Subcutaneous abdominal adipose tissue (tissue), 5 donors: ENCODE data around the gene NEBL.

Experiments
- H3K27ac ChIP-seq: one replicate; pipeline ENCODE4 v1.7.0; 2013; ENCODE audit warnings: low read depth, mild to moderate bottlenecking, inconsistent platforms, low read length, moderate library complexity
- H3K27me3 ChIP-seq, 5 donors: one replicate each; pipeline ENCODE4 v1.7.0; 2013; ENCODE audit warnings: low read length in 5 of 5, inconsistent platforms in 1 of 5; ENCODE audit not compliant: control insufficient read depth in 5 of 5, insufficient read depth in 4 of 5
- H3K36me3 ChIP-seq, 5 donors: one replicate each; pipeline ENCODE4 v1.7.0; 2013; ENCODE audit warnings: low read length in 5 of 5; ENCODE audit not compliant: control insufficient read depth in 5 of 5, insufficient read depth in 5 of 5
- H3K4me1 ChIP-seq, 5 donors: one replicate each; pipeline ENCODE4 v1.7.0; 2013; ENCODE audit warnings: low read length in 5 of 5, mild to moderate bottlenecking in 3 of 5, moderate library complexity in 1 of 5; ENCODE audit not compliant: control insufficient read depth in 5 of 5, insufficient read depth in 5 of 5
- H3K4me3 ChIP-seq, 5 donors: one replicate each; pipeline ENCODE4 v1.7.0; 2013; ENCODE audit warnings: low read length in 5 of 5, low read depth in 1 of 5
- H3K9ac ChIP-seq, 5 donors: one replicate each; pipeline ENCODE4 v1.7.0; 2013; ENCODE audit warnings: low read length in 5 of 5, mild to moderate bottlenecking in 4 of 5, moderate library complexity in 3 of 5
- H3K9me3 ChIP-seq, 5 donors: one replicate each; pipeline ENCODE4 v1.7.0; 2013; ENCODE audit warnings: low read length in 5 of 5; ENCODE audit not compliant: control insufficient read depth in 5 of 5
- donor health status: healthy.
- donor health status: healthy.
- donor health status: healthy.
- donor health status: healthy.
- donor health status: healthy.

NEBL gene

DNA sequence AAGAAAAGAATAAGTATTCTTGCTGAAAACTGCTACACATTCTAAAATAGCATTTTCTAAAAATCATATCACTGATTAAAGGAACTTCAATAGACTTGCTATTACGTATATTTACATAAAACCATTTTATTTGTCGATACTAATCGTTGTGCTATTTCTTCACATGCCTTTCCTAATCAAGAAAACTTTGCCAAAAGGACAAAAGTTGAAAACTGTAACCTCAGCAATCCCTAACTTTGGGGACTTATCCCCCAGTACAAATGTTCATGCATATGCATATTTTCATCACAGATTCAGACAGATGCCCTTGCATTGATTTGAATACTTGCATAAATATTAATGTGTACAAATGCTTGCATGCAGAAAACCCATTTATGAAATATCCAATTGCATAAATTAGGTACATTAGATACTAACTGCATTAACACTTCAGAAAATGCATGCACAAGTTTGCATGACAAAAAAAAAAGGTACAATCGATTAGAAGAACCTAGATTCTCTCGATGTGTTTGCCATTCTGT lies 35.6 kb upstream of the NEBL start:
- Histone ChIP-seq H3K27me3 (no peaks in the 10 kb centered on the region), H3K27ac (no peak overlapping the region), H3K4me3 (no peak overlapping the region), H3K9ac (no peak overlapping the region), H3K36me3 (no peaks in the 10 kb centered on the region), H3K9me3 (peaks cover 0 to 6% (median 2%) of the 10 kb centered on the region in 5 donors), H3K4me1 (peaks cover 0 to 4% (median 0%) of the 10 kb centered on the region in 5 donors)

- peaks cover 0 to 6% (median 2%) of the 10 kb centered on the region in 5 donors for H3K9me3 ChIP-seq
- H3K9ac ChIP-seq = no peak overlapping the region
- H3K36me3 ChIP-seq = no peaks in the 10 kb centered on the region
- no peaks in the 10 kb centered on the region for H3K27me3 ChIP-seq
- H3K27ac ChIP-seq = no peak overlapping the region
- peaks cover 0 to 4% (median 0%) of the 10 kb centered on the region in 5 donors for H3K4me1 ChIP-seq
- no peak overlapping the region for H3K4me3 ChIP-seq
Measured at GRCh38 chr10:20931156-20931795, 34.2 kb upstream of the NEBL start.

DNA sequence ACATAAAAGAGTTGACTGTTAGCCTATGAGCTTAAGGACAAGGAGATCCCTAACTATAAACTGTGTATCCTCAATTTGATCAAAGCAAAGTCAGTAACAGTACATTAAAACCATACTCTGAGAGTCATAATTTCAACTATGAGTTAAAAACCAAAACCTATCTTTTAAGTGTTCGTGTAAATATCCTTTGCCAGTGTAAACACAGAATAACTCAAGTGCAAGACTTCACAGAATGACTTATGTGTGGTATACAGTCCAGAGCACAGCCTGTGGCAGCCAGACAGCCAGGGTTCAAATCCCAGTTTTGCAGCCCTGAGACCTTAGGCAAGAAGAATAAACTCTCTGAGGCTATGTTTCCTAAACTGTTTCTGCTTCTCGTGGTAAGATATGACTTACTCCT lies 30.3 kb upstream of the NEBL start:
- Histone ChIP-seq H3K4me1 (peaks cover 0 to under 1% (median 0%) of the 10 kb centered on the region in 5 donors), H3K9me3 (no peaks in the 10 kb centered on the region), H3K36me3 (no peaks in the 10 kb centered on the region), H3K27ac (no peak overlapping the region), H3K9ac (no peak overlapping the region), H3K27me3 (no peaks in the 10 kb centered on the region), H3K4me3 (no peak overlapping the region)

GRCh38 chr10:20922451-20922850 lies 25.3 kb upstream of the NEBL start:
- Histone ChIP-seq H3K9me3 (no peaks in the 10 kb centered on the region), H3K9ac (no peak overlapping the region), H3K4me1 (no peaks in the 10 kb centered on the region), H3K27ac (no peak overlapping the region), H3K36me3 (no peaks in the 10 kb centered on the region), H3K27me3 (no peaks in the 10 kb centered on the region), H3K4me3 (no peak overlapping the region)

DNA sequence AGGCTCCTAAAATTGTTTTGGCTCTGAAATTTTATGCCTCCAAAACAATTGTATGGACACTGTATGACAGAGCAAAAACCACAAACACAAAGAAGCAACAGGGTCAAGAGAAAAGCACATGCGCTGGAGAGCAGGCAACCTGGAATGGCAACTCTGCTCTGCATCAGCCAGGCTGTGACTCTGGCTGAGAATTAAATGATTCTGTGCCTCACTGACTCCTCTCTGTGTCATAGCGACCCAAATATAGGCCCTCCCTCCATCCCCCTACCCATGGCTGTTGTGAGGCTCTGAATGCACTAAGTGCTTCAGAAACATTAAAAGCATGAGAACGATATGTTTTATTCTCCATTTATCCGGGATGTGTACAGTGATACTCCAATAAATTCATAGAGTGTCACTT lies 24.9 kb upstream of the NEBL start:
- Histone ChIP-seq H3K9ac (no peak overlapping the region), H3K9me3 (no peaks in the 10 kb centered on the region), H3K36me3 (no peaks in the 10 kb centered on the region), H3K4me3 (no peak overlapping the region), H3K27ac (no peak overlapping the region), H3K4me1 (no peaks in the 10 kb centered on the region), H3K27me3 (no peaks in the 10 kb centered on the region)

DNA sequence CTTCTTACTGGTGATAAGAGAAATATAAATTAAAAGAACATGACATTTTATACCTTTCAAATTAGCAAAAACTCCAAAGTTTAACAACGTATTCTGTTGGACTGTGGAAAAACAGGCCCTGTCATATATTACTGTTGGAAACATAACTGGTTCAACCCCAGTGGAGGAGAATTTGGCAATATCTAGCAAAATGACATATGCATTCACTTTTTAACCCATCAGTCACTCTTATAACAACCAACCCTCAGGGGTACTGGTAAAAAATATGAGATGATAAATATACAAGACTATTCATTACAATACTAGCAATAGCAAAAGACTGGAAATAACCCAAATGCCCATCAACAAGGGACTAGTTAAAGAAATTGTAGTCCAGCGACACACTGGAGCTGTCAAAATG lies 22.9 kb upstream of the NEBL start:
- no peaks in the 10 kb centered on the region for H3K27me3 ChIP-seq
- no peaks in the 10 kb centered on the region for H3K4me1 ChIP-seq
- H3K27ac ChIP-seq = no peak overlapping the region
- no peaks in the 10 kb centered on the region for H3K36me3 ChIP-seq
- no peaks in the 10 kb centered on the region for H3K9me3 ChIP-seq
- no peak overlapping the region for H3K9ac ChIP-seq
- no peak overlapping the region for H3K4me3 ChIP-seq

GRCh38 chr10:20919481-20919880 lies 22.4 kb upstream of the NEBL start:
- no peaks in the 10 kb centered on the region for H3K9me3 ChIP-seq
- no peak overlapping the region for H3K27ac ChIP-seq
- H3K9ac ChIP-seq = no peak overlapping the region
- H3K4me1 ChIP-seq = no peaks in the 10 kb centered on the region
- no peaks in the 10 kb centered on the region for H3K27me3 ChIP-seq
- H3K36me3 ChIP-seq = no peaks in the 10 kb centered on the region
- no peak overlapping the region for H3K4me3 ChIP-seq

GRCh38 chr10:20916976-20917375 lies 19.9 kb upstream of the NEBL start:
- Histone ChIP-seq H3K4me3 (no peak overlapping the region), H3K27me3 (no peaks in the 10 kb centered on the region), H3K36me3 (no peaks in the 10 kb centered on the region)

GRCh38 chr10:20912969-20913368 lies 15.9 kb upstream of the NEBL start:
- no peaks in the 10 kb centered on the region for H3K36me3 ChIP-seq
- H3K4me1 ChIP-seq = no peaks in the 10 kb centered on the region
- H3K9ac ChIP-seq = no peak overlapping the region
- H3K27ac ChIP-seq = no peak overlapping the region
- H3K9me3 ChIP-seq = no peaks in the 10 kb centered on the region
- H3K27me3 ChIP-seq = no peaks in the 10 kb centered on the region
- no peak overlapping the region for H3K4me3 ChIP-seq

More at GRCh38 chr10:20916976-20917375, 19.9 kb upstream of the NEBL start:
- Histone ChIP-seq H3K27ac (no peak overlapping the region), H3K9me3 (no peaks in the 10 kb centered on the region), H3K4me1 (no peaks in the 10 kb centered on the region), H3K9ac (no peak overlapping the region)

DNA sequence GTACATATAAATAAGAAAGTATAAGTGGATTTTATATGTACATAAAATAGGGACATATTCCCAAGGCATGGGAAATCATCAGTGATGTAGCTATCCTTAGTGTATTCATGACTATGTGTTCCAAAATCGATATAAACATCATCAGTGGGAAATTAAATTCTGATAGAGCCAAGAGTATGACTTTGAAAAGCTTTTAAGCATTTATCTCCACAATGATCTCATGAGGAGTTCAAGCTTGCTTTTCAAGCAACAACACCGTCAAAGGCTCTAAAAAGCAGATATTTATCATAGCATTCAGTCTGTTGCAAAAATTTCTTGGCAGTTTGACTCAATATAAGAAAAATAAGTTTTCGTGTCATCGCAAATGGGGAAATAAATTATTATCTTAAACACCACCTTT lies 14.5 kb upstream of the NEBL start:
- H3K9ac ChIP-seq = no peak overlapping the region
- no peak overlapping the region for H3K4me3 ChIP-seq
- no peaks in the 10 kb centered on the region for H3K9me3 ChIP-seq
- no peak overlapping the region for H3K27ac ChIP-seq
- H3K36me3 ChIP-seq = no peaks in the 10 kb centered on the region
- no peaks in the 10 kb centered on the region for H3K4me1 ChIP-seq
- H3K27me3 ChIP-seq = no peaks in the 10 kb centered on the region
